ENCODE results near the gene PDE4C.
A peak's percentile ranks its signal among the peaks of the same experiment; 100 is the strongest.

The PDE4C gene

DNA sequence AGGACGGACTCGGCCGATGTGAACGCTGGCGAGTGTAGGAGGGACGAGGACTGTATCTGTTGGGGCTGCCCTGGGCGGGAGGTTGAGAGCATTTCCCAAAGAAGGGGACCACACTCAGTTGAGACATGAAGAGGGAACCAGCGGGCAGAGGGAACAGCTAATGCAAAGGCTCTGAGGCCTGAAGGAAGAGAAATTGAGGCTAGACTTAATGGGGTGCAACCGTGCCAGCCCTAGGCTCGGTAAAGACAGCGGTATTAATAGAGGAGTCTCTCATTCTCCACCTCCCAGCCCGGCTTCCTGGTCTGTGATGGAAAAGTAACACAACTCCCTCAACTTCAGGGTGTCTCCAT is 32.1 kb downstream of the PDE4C start:
- H3K4me3 ChIP-seq (replicated peaks; ENCODE audit: low read depth, low read length), result peak overlapping the region; percentile 82
- no peak for DNase-seq (ENCODE audit: low read depth)
- TF ChIP-seq, protein P1, sequence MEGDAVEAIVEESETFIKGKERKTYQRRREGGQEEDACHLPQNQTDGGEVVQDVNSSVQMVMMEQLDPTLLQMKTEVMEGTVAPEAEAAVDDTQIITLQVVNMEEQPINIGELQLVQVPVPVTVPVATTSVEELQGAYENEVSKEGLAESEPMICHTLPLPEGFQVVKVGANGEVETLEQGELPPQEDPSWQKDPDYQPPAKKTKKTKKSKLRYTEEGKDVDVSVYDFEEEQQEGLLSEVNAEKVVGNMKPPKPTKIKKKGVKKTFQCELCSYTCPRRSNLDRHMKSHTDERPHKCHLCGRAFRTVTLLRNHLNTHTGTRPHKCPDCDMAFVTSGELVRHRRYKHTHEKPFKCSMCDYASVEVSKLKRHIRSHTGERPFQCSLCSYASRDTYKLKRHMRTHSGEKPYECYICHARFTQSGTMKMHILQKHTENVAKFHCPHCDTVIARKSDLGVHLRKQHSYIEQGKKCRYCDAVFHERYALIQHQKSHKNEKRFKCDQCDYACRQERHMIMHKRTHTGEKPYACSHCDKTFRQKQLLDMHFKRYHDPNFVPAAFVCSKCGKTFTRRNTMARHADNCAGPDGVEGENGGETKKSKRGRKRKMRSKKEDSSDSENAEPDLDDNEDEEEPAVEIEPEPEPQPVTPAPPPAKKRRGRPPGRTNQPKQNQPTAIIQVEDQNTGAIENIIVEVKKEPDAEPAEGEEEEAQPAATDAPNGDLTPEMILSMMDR (IDR thresholded peaks at IDR 0.05; ENCODE audit: low read length, missing control alignments), result no peak

DNA sequence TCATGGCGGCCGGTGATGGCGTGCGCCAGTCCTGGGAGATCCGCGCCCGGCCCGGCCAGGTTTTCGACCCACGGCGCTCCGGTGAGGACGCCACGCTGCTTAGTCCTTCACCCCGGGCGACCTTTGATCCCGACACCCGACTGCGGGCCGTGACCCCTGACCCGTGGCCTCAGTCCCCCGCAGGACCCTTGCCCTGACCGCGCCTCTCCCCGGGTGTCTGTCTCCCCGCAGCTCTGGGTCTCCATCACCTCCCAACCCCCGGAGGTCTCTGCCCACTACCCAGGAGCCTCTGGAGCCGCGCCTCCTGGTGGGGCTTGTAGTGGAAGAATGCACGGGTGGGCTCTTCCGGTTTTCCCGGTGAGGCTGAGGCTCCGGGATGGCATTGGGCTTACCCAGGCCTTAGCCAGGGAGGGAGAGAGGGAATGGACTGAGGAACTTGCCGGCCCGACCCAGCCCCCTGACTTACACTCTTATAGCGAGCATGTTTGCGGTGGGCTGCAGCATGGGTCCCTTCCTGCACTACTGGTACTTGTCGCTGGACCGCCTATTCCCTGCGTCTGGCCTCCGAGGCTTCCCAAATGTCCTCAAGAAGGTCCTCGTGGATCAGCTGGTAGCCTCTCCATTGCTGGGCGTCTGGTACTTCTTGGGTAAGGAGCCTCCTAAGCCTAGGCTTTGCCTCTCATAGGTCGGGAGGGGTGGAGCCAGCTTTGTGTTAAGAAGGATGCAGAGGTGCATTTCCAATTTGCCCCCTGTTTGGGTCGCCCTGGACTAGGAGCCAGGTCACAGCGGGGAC is 32.7 kb downstream of the PDE4C start:
- no peak for DNase-seq (ENCODE audit: low read depth)
- TF ChIP-seq, protein P1 (IDR thresholded peaks at IDR 0.05; ENCODE audit: low read length, missing control alignments), result no peak
- peak overlapping the region; percentile 82 for H3K4me3 ChIP-seq (replicated peaks; ENCODE audit: low read depth, low read length)

DNA sequence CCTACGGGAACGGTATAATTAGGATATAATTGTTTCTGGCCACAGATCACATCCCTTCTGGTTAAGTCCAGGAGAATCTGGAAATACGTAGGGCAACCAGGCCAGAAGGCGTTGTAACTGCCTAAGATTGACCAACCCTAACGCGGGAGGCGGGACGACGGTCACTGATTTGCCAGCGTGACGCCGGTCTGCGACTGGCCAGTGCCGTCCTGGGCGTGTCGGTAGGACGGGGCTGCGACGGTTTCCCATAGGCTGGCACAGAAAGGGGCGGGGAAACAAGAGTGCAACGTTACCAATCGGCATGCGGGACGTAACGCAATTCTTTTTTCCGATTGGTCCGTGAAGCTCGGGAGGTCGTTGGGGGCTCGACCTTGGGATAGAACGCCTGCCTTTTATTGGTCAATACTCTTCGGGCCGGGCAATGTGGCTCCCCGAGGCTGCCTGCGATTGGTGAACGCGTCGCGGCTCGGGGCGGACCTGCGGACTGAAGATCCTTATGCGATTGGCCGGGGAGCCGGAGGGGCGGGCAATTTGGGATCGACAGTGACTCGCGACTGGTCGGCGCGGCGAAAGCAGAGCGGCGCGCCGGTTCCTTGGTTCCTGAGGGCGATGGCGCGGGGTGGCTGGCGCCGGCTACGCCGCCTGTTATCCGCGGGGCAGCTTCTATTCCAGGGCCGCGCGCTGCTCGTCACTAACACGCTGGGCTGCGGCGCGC is 33.4 kb downstream of the PDE4C start, which contains the start of gene MPV17L2:
MPV17L2 (plus strand) TSS at position 546 of the 715 bp plus-strand sequence; CDS start at position 610, 64 bp downstream.
- TF ChIP-seq, protein P1 (IDR thresholded peaks at IDR 0.05; ENCODE audit: low read length, missing control alignments), result no peak
- peak within 1 kb of the TSS; percentile 82 for H3K4me3 ChIP-seq (replicated peaks; ENCODE audit: low read depth, low read length)
- peak; percentile 100 for DNase-seq (ENCODE audit: low read depth)

DNA sequence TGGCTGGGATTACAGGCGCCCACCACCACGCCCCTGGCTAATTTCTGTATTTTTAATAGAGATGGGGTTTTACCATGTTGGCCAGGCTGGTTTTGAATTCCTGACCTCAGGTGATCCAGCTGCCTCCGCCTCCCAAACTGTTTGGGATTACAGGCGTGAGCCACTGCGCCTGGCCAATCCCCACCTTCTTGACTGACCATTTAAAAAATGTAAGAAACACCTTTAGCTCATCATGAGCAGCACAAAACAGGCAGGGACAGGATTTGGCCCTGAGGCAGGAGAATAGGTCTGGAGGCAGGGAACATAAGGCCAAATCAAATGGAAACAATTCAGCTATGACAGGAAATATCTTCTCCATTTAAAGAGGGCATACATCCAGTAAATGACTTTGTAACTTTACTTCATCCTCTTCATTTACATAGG is 34.6 kb downstream of the PDE4C start:
- TF ChIP-seq, protein P1 (IDR thresholded peaks at IDR 0.05; ENCODE audit: low read length, missing control alignments), result no peak
- peak overlapping the region; percentile 67 for H3K4me3 ChIP-seq (replicated peaks; ENCODE audit: low read depth, low read length)
- no peak for DNase-seq (ENCODE audit: low read depth)

DNA sequence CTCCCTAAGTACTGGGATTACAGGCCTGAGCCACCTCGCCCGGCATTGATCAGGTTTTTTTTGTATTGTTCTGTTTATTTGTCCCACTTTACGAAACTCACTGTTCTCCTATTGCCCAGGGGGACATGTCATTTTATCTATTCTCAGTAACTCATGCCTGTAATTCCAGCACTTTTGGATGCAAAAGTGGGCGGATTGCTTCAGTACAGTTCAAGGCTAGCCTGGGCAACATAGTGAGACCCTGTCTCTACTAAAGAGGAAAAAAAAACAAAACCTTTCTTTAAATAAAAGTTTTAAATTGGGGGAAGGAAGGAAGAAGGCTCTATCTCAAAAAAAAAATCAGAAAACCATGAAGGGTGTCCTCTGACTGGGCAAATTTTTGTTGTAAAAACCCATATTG is 36.0 kb downstream of the PDE4C start:
- TF ChIP-seq, protein P1 (IDR thresholded peaks at IDR 0.05; ENCODE audit: low read length, missing control alignments), result no peak
- no peak overlapping the region for H3K4me3 ChIP-seq (replicated peaks; ENCODE audit: low read depth, low read length)
- DNase-seq (ENCODE audit: low read depth), result no peak

DNA sequence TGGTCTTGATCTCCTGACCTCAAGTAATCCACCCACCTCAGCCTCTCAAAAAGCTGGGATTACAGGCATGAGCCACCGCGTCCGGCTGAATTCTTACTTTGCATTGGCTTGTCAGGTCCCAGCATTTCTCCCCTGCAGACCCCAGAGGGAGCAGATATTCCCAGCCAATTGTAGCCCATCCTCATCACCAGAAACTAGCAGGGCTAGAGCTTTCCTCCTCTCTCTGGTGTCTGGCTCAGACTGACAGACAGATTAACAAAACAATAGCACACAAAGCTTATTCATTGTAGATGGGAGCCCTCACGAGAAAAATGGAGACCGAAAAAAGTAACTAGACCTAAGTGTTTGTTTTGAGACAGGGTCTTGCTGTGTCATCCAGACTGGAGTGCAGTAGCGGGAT is 40.7 kb downstream of the PDE4C start:
- H3K4me3 ChIP-seq (replicated peaks; ENCODE audit: low read depth, low read length), result no peak overlapping the region
- TF ChIP-seq, protein P1 (IDR thresholded peaks at IDR 0.05; ENCODE audit: low read length, missing control alignments), result no peak
- no peak for DNase-seq (ENCODE audit: low read depth)
